ENCODE data around the gene NOS1.
A peak's percentile ranks its signal among the peaks of the same experiment; 100 is the strongest.
"Not testable (repeated sequence)": the region's sequence is repeated elsewhere in the genome, so short reads cannot be mapped to it uniquely, and the experiment has no call there.

Gene NOS1

DNA sequence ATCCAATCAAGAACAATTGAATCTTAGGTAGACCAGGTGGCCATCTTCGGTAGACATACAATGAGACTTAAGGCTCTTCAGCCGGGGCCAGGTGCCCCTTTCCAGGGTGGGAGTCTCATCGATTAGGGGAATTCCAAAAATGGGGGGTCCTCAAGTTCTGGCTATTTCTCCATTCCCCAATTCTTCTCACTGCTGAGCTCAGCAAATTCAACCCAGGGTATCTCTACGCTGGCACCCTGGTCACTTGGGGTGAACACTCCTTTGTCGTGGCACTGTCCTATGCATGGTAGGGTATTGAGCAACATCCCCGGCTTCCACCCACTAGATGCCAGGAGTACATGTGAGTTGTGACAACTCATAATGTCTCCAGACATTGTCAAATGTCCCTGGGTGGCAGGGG is 136.2 kb downstream of the NOS1 start:
- ChIA-PET CTCF (interaction anchor here (0.6 to 1.0 kb wide), 2 partner anchors 11 to 630 kb away, joined by 3 to 4 read pairs; no protein-coding TSS in a partner anchor), POLR2A (ENCODE audit: low non-redundant PET) (no interaction called here)
- TF ChIP-seq CTCF (conservative IDR thresholded peaks at IDR 0.05; ENCODE audit: low read depth) = no peak

GRCh38 chr12:117220947-117221346 is 140.5 kb downstream of the NOS1 start:
- POLR2A ChIA-PET (ENCODE audit: low non-redundant PET); H3K27ac ChIP-seq; DNase-seq (ENCODE audit: low spot score): not testable (repeated sequence)
- CTCF ChIA-PET = interaction anchor here (0.7 to 1.7 kb wide), 3 partner anchors 16 to 606 kb away, joined by 3 to 6 read pairs (median 4); no protein-coding TSS in a partner anchor

More for the DNA sequence above, 136.2 kb downstream of the NOS1 start:
- no peak for DNase-seq (ENCODE audit: low spot score)
- H3K27ac ChIP-seq = no peak overlapping the region

GRCh38 chr12:117218149-117218548 is 143.3 kb downstream of the NOS1 start:
- ChIA-PET POLR2A (ENCODE audit: low non-redundant PET) (no interaction called here), CTCF (interaction anchor here (0.7 kb wide), 1 partner anchor 619 kb away, joined by 3 read pairs; no protein-coding TSS in a partner anchor)
- no peak for DNase-seq (ENCODE audit: low spot score)
- H3K27ac ChIP-seq = no peak overlapping the region
- TF ChIP-seq CTCF (conservative IDR thresholded peaks at IDR 0.05; ENCODE audit: low read depth) = no peak

DNA sequence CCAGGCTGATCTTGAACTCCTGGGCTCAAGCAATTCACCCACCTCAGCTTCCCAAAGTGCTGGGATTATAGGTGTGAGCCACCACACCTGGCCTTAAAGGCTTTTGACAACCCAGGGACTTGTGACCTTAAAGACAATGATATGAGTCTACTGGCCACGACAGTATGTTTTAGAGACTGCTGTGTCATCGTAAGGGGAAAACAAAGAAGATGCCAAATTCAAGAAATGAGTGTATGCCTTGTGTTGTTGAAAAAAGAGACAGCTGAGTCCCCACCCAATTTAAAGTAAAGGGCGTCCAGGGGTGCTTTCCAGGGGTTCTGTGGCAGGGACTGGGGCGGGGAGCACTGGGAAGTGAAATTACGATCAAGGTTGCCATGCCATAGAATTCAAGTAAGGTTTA is 144.7 kb downstream of the NOS1 start:
- no peak for TF ChIP-seq CTCF (conservative IDR thresholded peaks at IDR 0.05; ENCODE audit: low read depth)
- H3K27ac ChIP-seq = no peak overlapping the region
- DNase-seq (ENCODE audit: low spot score) = no peak
- ChIA-PET CTCF (no interaction called here), POLR2A (ENCODE audit: low non-redundant PET) (interaction anchor here (0.5 kb wide), 1 partner anchor 225 kb away, joined by 3 read pairs; no protein-coding TSS in a partner anchor)

DNA sequence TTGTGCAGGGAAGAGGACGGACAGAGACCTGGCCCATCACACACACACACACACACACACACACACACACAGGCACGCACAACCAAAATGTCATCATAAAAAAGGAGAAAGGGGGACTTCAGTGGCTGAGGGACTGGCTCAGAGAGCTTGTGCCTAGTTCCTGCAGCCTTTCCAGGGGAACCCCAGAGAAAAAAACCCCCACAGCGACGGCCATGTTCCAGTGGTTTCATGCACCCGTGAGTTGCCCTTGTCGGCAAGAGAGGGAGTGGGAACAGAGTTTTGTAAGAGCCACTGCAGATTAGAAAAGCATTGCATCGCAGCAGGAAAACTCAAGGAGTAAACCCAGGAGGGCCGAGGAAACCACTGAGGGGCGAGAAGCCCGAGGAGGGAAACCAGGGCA is 146.6 kb downstream of the NOS1 start:
- H3K27ac ChIP-seq = no peak overlapping the region
- ChIA-PET CTCF (no interaction called here), POLR2A (ENCODE audit: low non-redundant PET) (no interaction called here)
- no peak for TF ChIP-seq CTCF (conservative IDR thresholded peaks at IDR 0.05; ENCODE audit: low read depth)
- no peak for DNase-seq (ENCODE audit: low spot score)

GRCh38 chr12:117213295-117213808 is 148.1 kb downstream of the NOS1 start:
- CTCF ChIA-PET = interaction anchor here (1.2 to 1.3 kb wide), 3 partner anchors 154 to 637 kb away, joined by 3 to 8 read pairs (median 3); no protein-coding TSS in a partner anchor
- TF ChIP-seq CTCF (conservative IDR thresholded peaks at IDR 0.05; ENCODE audit: low read depth) = no peak
- H3K27ac ChIP-seq = no peak overlapping the region
- POLR2A ChIA-PET (ENCODE audit: low non-redundant PET) = no interaction called here
- no peak for DNase-seq (ENCODE audit: low spot score)

GRCh38 chr12:117212563-117213190 is 148.7 kb downstream of the NOS1 start:
- TF ChIP-seq CTCF (conservative IDR thresholded peaks at IDR 0.05; ENCODE audit: low read depth) = peak; percentile 86
- peak; percentile 73 for DNase-seq (ENCODE audit: low spot score)
- ChIA-PET POLR2A (ENCODE audit: low non-redundant PET) (no interaction called here), CTCF (interaction anchor here (0.6 to 1.3 kb wide), 4 partner anchors 154 to 638 kb away, joined by 3 to 8 read pairs (median 3); no protein-coding TSS in a partner anchor)
- H3K27ac ChIP-seq = no peak overlapping the region

All from RWPE1 (cell line).